ENCODE data around the gene MGMT. TPM values are rescaled to one million over a fixed set of nuclear protein-coding genes. Genes with fewer than 3 reads are reported as not detected.

The MGMT gene
- total and polyA plus RNA-seq, 2 donors (not counting 3 experiments of a cell fraction or from before 2014, with no cell fraction given) = 15.0 to 15.2 TPM

DNA sequence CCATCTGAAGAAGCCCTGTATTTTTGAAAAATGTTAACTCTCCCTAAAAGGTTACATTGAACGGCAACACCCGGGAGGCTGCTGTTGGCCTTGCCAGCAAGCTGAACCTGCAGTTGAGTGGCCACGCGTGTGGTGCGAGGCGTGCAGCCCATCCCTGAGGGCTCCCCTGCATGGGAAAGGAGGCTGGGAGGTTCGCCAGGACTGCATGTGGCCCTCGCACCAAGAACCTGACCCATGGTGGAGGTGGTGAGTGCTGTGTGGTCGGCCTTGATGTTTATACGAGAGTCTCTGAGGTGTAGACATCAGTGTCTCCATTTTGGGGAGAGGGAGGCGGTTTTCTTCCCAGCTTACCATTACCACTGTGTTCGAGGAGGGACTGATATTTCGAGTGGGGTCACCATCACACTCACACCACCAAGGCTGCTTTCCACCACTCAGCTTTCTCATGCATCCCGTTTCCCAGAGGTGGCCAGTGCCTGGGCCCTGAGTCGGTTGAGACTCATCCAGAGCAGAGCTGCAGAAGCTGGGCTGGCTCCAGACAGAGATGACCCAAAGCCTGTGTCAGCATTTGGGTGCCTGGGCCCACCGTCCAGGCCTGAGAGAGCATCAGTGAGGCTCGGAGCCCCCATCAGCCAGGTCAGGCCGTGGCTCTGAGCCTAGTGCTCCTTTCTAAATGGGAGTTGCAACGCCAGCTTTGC lies 274.4 kb downstream of the MGMT start:
- dilution Hi-C loops (cut with MboI; ENCODE audit: extremely low pct_ligation_motif_present, low sequenced_read_pairs) (no loop called here), intact Hi-C loops (cut with micrococcal nuclease) (no loop called here)
- H3K9ac ChIP-seq (replicated peaks; ENCODE audit: extremely low read depth, insufficient read depth, low read length) = no peak overlapping the region
- no peak overlapping the region for H3K4me3 ChIP-seq (replicated peaks in 1 of 3; ENCODE audit: insufficient read depth in 1 of 3, low read depth in 1 of 3, low read length in 3 of 3)
- ChIA-PET POLR2A (no interaction called here), CTCF (no interaction called here)
- FAIRE-seq (no peak), DNase-seq (ENCODE audit: low read depth, low spot score) (no peak)
- H2AFZ ChIP-seq (ENCODE audit: low read depth, low read length) = no peak overlapping the region
- TF ChIP-seq GATA2 (IDR thresholded peaks at IDR 0.05; ENCODE audit: insufficient read depth, insufficient read length, low read depth, low read length) = no peak
- no peak for TF ChIP-seq EZH2 (IDR thresholded peaks at IDR 0.05; ENCODE audit: borderline replicate concordance, low read depth, low read length, severe bottlenecking)
- TF ChIP-seq, protein P1, sequence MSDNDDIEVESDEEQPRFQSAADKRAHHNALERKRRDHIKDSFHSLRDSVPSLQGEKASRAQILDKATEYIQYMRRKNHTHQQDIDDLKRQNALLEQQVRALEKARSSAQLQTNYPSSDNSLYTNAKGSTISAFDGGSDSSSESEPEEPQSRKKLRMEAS (IDR thresholded peaks at IDR 0.05; ENCODE audit: insufficient read depth, insufficient read length) = no peak
- no peak for TF ChIP-seq JUN (IDR thresholded peaks at IDR 0.05; ENCODE audit: borderline replicate concordance, insufficient read depth, insufficient read length, low read depth)
- TF ChIP-seq CTCF (IDR thresholded peaks at IDR 0.05; ENCODE audit: extremely low read depth in 1 of 2, insufficient read depth in 1 of 2, low read depth in 1 of 2, low read length in 2 of 2) = no peak
- TF ChIP-seq POLR2AphosphoS5 (IDR thresholded peaks at IDR 0.05; ENCODE audit: insufficient read depth, low read depth, low read length) = no peak
- TF ChIP-seq FOS (IDR thresholded peaks at IDR 0.05; ENCODE audit: borderline replicate concordance, insufficient read depth, low read length) = no peak
- TF ChIP-seq MYC (IDR thresholded peaks at IDR 0.05; ENCODE audit: low read depth, low read length) = no peak
- no peak for TF ChIP-seq POLR2A (IDR thresholded peaks at IDR 0.05; ENCODE audit: low read depth, low read length)
- no peak overlapping the region for H3K4me2 ChIP-seq (ENCODE audit: insufficient read depth, low read length)
- H3K4me1 ChIP-seq (ENCODE audit: control insufficient read depth, extremely low read depth, insufficient read depth, low read length) = no peaks in the 10 kb centered on the region
- H3K9me3 ChIP-seq (replicated peaks; ENCODE audit: control insufficient read depth, insufficient read depth, low read length) = peaks cover 6% of the 10 kb centered on the region
- H3K36me3 ChIP-seq (ENCODE audit: control insufficient read depth in 2 of 2, extremely low read depth in 1 of 2, insufficient read depth in 2 of 2, low read length in 2 of 2) = no peaks in the 10 kb centered on the region
- no peaks in the 10 kb centered on the region for H3K27me3 ChIP-seq (ENCODE audit: control insufficient read depth in 2 of 2, insufficient read depth in 2 of 2, low read length in 2 of 2)
- H3K9me1 ChIP-seq (replicated peaks; ENCODE audit: control insufficient read depth, extremely low read depth, insufficient read depth, low read length) = no peaks in the 10 kb centered on the region
- H3K27ac ChIP-seq (ENCODE audit: insufficient read depth, low read depth, low read length) = no peak overlapping the region
- BruUV-seq (replicated peaks) = no TSS peak
- no peaks in the 10 kb centered on the region for H4K20me1 ChIP-seq (replicated peaks; ENCODE audit: control insufficient read depth, extremely low read depth, insufficient read depth, low read length)
- no peaks in the 10 kb centered on the region for H3K79me2 ChIP-seq (ENCODE audit: control insufficient read depth, insufficient read depth, low read length)
